ENCODE measurements around the gene ADCY6. TPM values are rescaled to one million over a fixed set of nuclear protein-coding genes. Genes with fewer than 3 reads are reported as not detected.

The ADCY6 gene
- total and polyA plus RNA-seq, 2 of the 4 experiments (the other 2 are of a cell fraction): 18.5 to 34.4 TPM

DNA sequence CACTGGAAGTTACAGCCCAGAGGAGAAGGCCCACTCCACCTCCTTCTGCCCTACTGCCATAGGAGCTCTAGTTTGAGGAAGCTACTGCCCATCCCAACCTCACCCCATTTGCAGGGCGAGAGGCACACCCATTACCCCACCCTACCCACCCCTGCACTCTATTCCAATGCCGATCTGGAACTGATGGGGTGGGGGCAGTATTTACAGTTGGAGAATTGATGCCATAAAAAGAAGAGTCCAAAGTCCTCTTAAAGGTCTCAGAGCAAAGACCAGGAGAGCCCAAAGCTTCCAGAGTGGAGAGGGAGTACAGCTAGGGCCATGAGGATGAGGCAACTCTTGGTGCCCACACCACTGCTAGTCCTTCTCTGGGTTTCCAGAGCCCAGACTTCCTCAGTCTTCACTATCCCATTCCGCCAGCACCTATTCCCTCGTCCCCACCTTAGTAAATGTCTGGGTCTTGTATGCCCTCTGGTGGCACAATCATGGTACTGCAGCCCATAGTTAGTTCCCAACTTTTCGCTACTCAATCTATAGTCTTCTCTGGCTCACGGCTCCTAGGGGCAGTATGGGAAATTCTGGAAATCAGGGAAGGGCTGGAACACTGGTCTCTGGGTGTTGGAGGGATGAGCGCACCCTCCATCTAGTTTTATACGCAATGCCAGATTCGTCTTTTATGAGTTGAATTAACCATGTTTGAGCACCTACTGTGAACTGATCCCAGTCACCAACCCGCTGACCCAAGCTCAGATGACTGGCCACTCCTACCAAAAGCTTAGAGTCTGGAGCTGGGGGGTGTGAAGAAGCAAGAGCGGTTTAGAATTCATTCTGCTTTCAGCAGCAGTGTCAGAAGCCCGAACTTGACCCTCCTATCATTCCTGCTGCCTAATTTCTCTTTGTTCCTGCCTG, 6.9 kb upstream of the ADCY6 start:
- Histone ChIP-seq H2BK120ac (ENCODE audit: low read depth, low read length) (no peak overlapping the region), H4K20me1 (ENCODE audit: insufficient read depth, low read length) (no peaks in the 10 kb centered on the region), H2BK15ac (ENCODE audit: low read depth, low read length) (no peak overlapping the region), H3K79me1 (ENCODE audit: low read depth in 1 of 2, low read length in 2 of 2) (no peaks in the 10 kb centered on the region), H4K8ac (ENCODE audit: low read depth in 2 of 2, low read length in 2 of 2) (peak overlapping the region in 1 of 2 experiments; percentile 78; a peak in 2 of 4 replicates), H3K4me1 (ENCODE audit: control insufficient read depth, insufficient read depth, low read length) (no peaks in the 10 kb centered on the region), H3K27me3 (ENCODE audit: control insufficient read depth, insufficient read depth, low read length) (no peaks in the 10 kb centered on the region), H2AFZ (replicated peaks; ENCODE audit: low read length, poor library complexity) (peak overlapping the region; percentile 89), H3K4me2 (ENCODE audit: low read depth, low read length) (no peak overlapping the region), H3K23ac (ENCODE audit: low read depth, low read length) (no peak overlapping the region), H3K9me3 (ENCODE audit: control insufficient read depth, insufficient read depth, low read length) (no peaks in the 10 kb centered on the region), H4K5ac (ENCODE audit: low read depth, low read length) (no peak overlapping the region), H3K9ac (ENCODE audit: low read depth, low read length) (no peak overlapping the region), H3K4ac (ENCODE audit: low read depth, low read length) (peak overlapping the region; percentile 51; the same call in 1 of the 2 replicates), H4K91ac (ENCODE audit: insufficient read depth, low read depth, low read length) (no peak overlapping the region), H3K36me3 (ENCODE audit: control insufficient read depth, insufficient read depth, low read length) (no peaks in the 10 kb centered on the region), H2BK5ac (ENCODE audit: low read depth, low read length, poor library complexity, severe bottlenecking) (no peak overlapping the region), H2AK9ac (replicated peaks; ENCODE audit: low read depth, low read length, poor library complexity) (no peak overlapping the region), H3K4me3 (ENCODE audit: insufficient read depth, low read depth, low read length) (no peak overlapping the region), H3K18ac (ENCODE audit: low read depth, low read length) (no peak overlapping the region), H3K27ac (ENCODE audit: insufficient read depth, low read length) (no peak overlapping the region), H3K14ac (replicated peaks; ENCODE audit: low read depth, low read length) (no peak overlapping the region), H3K56ac (ENCODE audit: extremely low read depth, insufficient read depth, low read length) (no peak overlapping the region), H3K9me1 (ENCODE audit: insufficient read depth, low read length) (0 out of 2 replicates have a peak, but pooled peaks cover 5% of the 10 kb centered on the region), H2BK20ac (ENCODE audit: low read depth, low read length) (peak overlapping the region; percentile 7; the same call in 1 of the 2 replicates), H2AK5ac (ENCODE audit: low read depth, low read length) (peak overlapping the region; percentile 39; the same call in 1 of the 2 replicates)
- ChIA-PET CTCF (interaction anchor here (0.5 to 2.3 kb wide), 11 partner anchors 12 to 644 kb away, joined by 3 to 11 read pairs (median 4); no protein-coding TSS in a partner anchor), POLR2A (ENCODE audit: unreplicated experiment) (interaction anchor here (0.5 kb wide), 1 partner anchor 56 kb away, joined by 3 read pairs; the partner anchor contains the start of gene DDX23)
- TF ChIP-seq, protein P1, sequence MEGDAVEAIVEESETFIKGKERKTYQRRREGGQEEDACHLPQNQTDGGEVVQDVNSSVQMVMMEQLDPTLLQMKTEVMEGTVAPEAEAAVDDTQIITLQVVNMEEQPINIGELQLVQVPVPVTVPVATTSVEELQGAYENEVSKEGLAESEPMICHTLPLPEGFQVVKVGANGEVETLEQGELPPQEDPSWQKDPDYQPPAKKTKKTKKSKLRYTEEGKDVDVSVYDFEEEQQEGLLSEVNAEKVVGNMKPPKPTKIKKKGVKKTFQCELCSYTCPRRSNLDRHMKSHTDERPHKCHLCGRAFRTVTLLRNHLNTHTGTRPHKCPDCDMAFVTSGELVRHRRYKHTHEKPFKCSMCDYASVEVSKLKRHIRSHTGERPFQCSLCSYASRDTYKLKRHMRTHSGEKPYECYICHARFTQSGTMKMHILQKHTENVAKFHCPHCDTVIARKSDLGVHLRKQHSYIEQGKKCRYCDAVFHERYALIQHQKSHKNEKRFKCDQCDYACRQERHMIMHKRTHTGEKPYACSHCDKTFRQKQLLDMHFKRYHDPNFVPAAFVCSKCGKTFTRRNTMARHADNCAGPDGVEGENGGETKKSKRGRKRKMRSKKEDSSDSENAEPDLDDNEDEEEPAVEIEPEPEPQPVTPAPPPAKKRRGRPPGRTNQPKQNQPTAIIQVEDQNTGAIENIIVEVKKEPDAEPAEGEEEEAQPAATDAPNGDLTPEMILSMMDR (conservative IDR thresholded peaks at IDR 0.05; ENCODE audit: low read depth, low read length): peak; percentile 97
- TF ChIP-seq NFE2L2 (IDR thresholded peaks at IDR 0.05; ENCODE audit: low read depth, low read length): no peak
- peak; percentile 94 for TF ChIP-seq RAD21 (IDR thresholded peaks at IDR 0.05; ENCODE audit: low read length)
- peak; percentile 35; the same call in 1 of the 2 replicates for TF ChIP-seq POLR2A (IDR thresholded peaks at IDR 0.05; ENCODE audit: low read depth, low read length)
- TF ChIP-seq SMC3 (IDR thresholded peaks at IDR 0.05; ENCODE audit: low read depth, low read length): peak; percentile 93
- in situ Hi-C loops (cut with MboI; ENCODE audit: low sequenced_read_pairs): loop anchor here (5.0 to 25.0 kb wide), 2 partner anchors 44 to 259 kb away; partner anchors contain the start of gene OR8S1
- WGBS, 2 experiments (ENCODE audit: extremely low coverage in 2 of 2, insufficient read length in 1 of 2): 20% methylated on average over 1 of the region's 12 CpGs; no CpG with 5 or more reads in 1 of the 2 experiments
- DNase-seq: peak; percentile 75
- dilution Hi-C loops (cut with HindIII; ENCODE audit: low sequenced_read_pairs, unreplicated experiment): no loop called here
- no TSS peak for BruUV-seq (replicated peaks)
- ATAC-seq (ENCODE audit: low read depth): peak; percentile 97
- intact Hi-C loops (cut with micrococcal nuclease): loop anchor here (1.0 to 5.0 kb wide), 4 partner anchors 15 to 179 kb away; partner anchors contain the start of gene KANSL2

Measured in IMR-90 (cell line).